ENCODE measurements around the gene ADAT1. TPM values are rescaled to one million over a fixed set of nuclear protein-coding genes. Genes with fewer than 3 reads are reported as not detected.
"Not testable (repeated sequence)": the region's sequence is repeated elsewhere in the genome, so short reads cannot be mapped to it uniquely, and the experiment has no call there.

Gene ADAT1
- polyA plus RNA-seq, 1 of the 3 experiments (the other 2 are of a cell fraction): 51.1 TPM

- TF ChIP-seq, protein P1, sequence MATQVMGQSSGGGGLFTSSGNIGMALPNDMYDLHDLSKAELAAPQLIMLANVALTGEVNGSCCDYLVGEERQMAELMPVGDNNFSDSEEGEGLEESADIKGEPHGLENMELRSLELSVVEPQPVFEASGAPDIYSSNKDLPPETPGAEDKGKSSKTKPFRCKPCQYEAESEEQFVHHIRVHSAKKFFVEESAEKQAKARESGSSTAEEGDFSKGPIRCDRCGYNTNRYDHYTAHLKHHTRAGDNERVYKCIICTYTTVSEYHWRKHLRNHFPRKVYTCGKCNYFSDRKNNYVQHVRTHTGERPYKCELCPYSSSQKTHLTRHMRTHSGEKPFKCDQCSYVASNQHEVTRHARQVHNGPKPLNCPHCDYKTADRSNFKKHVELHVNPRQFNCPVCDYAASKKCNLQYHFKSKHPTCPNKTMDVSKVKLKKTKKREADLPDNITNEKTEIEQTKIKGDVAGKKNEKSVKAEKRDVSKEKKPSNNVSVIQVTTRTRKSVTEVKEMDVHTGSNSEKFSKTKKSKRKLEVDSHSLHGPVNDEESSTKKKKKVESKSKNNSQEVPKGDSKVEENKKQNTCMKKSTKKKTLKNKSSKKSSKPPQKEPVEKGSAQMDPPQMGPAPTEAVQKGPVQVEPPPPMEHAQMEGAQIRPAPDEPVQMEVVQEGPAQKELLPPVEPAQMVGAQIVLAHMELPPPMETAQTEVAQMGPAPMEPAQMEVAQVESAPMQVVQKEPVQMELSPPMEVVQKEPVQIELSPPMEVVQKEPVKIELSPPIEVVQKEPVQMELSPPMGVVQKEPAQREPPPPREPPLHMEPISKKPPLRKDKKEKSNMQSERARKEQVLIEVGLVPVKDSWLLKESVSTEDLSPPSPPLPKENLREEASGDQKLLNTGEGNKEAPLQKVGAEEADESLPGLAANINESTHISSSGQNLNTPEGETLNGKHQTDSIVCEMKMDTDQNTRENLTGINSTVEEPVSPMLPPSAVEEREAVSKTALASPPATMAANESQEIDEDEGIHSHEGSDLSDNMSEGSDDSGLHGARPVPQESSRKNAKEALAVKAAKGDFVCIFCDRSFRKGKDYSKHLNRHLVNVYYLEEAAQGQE (IDR thresholded peaks at IDR 0.05; ENCODE audit: low read depth, low read length): no peak
- 0 out of 2 replicates have a peak, but pooled peaks have one; percentile 13 for TF ChIP-seq RCOR1 (IDR thresholded peaks at IDR 0.05; ENCODE audit: low read length)
- TF ChIP-seq SIN3A (IDR thresholded peaks at IDR 0.05; ENCODE audit: borderline replicate concordance, low read depth, low read length): no peak
- TF ChIP-seq ZBTB33 (IDR thresholded peaks at IDR 0.05; ENCODE audit: borderline replicate concordance, low read depth): no peak
- no peak for TF ChIP-seq NFIC (IDR thresholded peaks at IDR 0.05; ENCODE audit: borderline replicate concordance)
- no peak for TF ChIP-seq RXRA (IDR thresholded peaks at IDR 0.05; ENCODE audit: borderline replicate concordance, low read depth)
- TF ChIP-seq, protein P2, sequence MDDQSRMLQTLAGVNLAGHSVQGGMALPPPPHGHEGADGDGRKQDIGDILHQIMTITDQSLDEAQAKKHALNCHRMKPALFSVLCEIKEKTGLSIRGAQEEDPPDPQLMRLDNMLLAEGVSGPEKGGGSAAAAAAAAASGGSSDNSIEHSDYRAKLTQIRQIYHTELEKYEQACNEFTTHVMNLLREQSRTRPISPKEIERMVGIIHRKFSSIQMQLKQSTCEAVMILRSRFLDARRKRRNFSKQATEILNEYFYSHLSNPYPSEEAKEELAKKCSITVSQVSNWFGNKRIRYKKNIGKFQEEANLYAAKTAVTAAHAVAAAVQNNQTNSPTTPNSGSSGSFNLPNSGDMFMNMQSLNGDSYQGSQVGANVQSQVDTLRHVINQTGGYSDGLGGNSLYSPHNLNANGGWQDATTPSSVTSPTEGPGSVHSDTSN (IDR thresholded peaks at IDR 0.05): peak; percentile 1; the same call in 1 of the 2 replicates
Observed at GRCh38 chr16:75593825-75594820, 29.0 kb downstream of the ADAT1 start (continued).

DNA sequence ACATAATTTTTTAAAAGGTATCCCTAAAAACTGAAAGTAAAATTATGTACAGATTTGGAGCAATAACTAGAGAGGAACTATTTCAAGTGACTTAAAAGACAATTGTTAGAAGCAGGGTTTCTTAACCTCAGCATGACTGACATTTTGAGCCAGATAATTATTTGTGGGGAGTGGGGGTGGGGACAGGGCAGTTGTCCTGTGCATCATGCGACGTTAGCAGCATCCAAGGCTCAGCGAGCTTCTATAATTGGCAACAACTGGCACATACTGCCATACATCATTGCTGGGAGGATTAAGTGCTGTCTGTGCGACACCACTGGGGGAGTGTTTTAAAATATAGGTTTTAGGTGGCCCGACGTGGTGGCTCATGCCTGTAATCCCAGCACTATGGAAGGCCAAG lies 29.8 kb downstream of the ADAT1 start:
- CTCF ChIA-PET: interaction anchor here (1.3 kb wide), 1 partner anchor 148 kb away, joined by 3 read pairs; no protein-coding TSS in a partner anchor
- DNase-seq: no peak
- Histone ChIP-seq H2AFZ (ENCODE audit: low read depth) (no peak overlapping the region), H3K9me3 (no peaks in the 10 kb centered on the region), H3K4me1 (ENCODE audit: control insufficient read depth in 1 of 2, insufficient read depth in 2 of 2, low read depth in 1 of 2, low read length in 1 of 2) (peaks cover 22 to 27% of the 10 kb centered on the region in 2 experiments), H3K4me3 (ENCODE audit: low read depth in 2 of 2, low read length in 1 of 2) (no peak overlapping the region), H3K36me3 (replicated peaks in 1 of 2; ENCODE audit: control insufficient read depth in 1 of 2, insufficient read depth in 2 of 2, low read length in 1 of 2) (peaks cover 9 to 17% of the 10 kb centered on the region in 2 experiments), H3K9me2 (no peaks in the 10 kb centered on the region), H4K20me1 (ENCODE audit: insufficient read depth) (no peaks in the 10 kb centered on the region), H3K4me2 (no peak overlapping the region), H3F3A (replicated peaks; ENCODE audit: insufficient read depth) (peaks cover 7% of the 10 kb centered on the region), H3K79me2 (ENCODE audit: insufficient read depth) (no peaks in the 10 kb centered on the region), H3K9ac (no peak overlapping the region), H3K27me3 (ENCODE audit: insufficient read depth) (no peaks in the 10 kb centered on the region), H3K27ac (ENCODE audit: low read depth in 2 of 2, low read length in 1 of 2) (no peak overlapping the region)
- TF ChIP-seq NFIC (IDR thresholded peaks at IDR 0.05; ENCODE audit: borderline replicate concordance) (no peak), EZH2phosphoT487 (IDR thresholded peaks at IDR 0.05; ENCODE audit: borderline replicate concordance, low read depth) (no peak), ELF1 (IDR thresholded peaks at IDR 0.05) (no peak), SIN3A (IDR thresholded peaks at IDR 0.05; ENCODE audit: borderline replicate concordance, low read depth, low read length) (no peak), JUND (IDR thresholded peaks at IDR 0.05) (no peak), FOSL2 (IDR thresholded peaks at IDR 0.05; ENCODE audit: borderline replicate concordance, low read depth) (no peak), RFX5 (IDR thresholded peaks at IDR 0.05; ENCODE audit: low read length) (no peak), CHD2 (IDR thresholded peaks at IDR 0.05; ENCODE audit: low read length, partially characterized antibody) (no peak)
- POLR2A ChIA-PET: interaction anchor here (0.7 kb wide), 1 partner anchor 90 kb away, joined by 3 read pairs; no protein-coding TSS in a partner anchor
- 99% methylated on average over 6 of the region's 6 CpGs for WGBS (ENCODE audit: low lambda C conversion rate)

- not testable (repeated sequence) for H3K4me3 ChIP-seq (ENCODE audit: low read depth in 2 of 2, low read length in 1 of 2); H3K36me3 ChIP-seq (replicated peaks in 1 of 2; ENCODE audit: control insufficient read depth in 1 of 2, insufficient read depth in 2 of 2, low read length in 1 of 2); H3K79me2 ChIP-seq (ENCODE audit: insufficient read depth); H3K9ac ChIP-seq; H3K9me2 ChIP-seq; H3F3A ChIP-seq (replicated peaks; ENCODE audit: insufficient read depth); H4K20me1 ChIP-seq (ENCODE audit: insufficient read depth); DNase-seq; H2AFZ ChIP-seq (ENCODE audit: low read depth); H3K27me3 ChIP-seq (ENCODE audit: insufficient read depth); H3K4me2 ChIP-seq; H3K9me3 ChIP-seq
- peak overlapping the region in 1 of 2 experiments; percentile 82; a peak in 2 of 4 replicates for H3K27ac ChIP-seq (ENCODE audit: low read depth in 2 of 2, low read length in 1 of 2)
- ChIA-PET POLR2A (interaction anchor here (0.6 kb wide), 1 partner anchor 15 kb away, joined by 3 read pairs; no protein-coding TSS in a partner anchor), CTCF (interaction anchor here (1.0 to 1.8 kb wide), 4 partner anchors 12 to 161 kb away, joined by 3 to 7 read pairs (median 4); no protein-coding TSS in a partner anchor)
- WGBS (ENCODE audit: low lambda C conversion rate): 69% methylated on average over 8 of the region's 9 CpGs
- H3K4me1 ChIP-seq (ENCODE audit: control insufficient read depth in 1 of 2, insufficient read depth in 2 of 2, low read depth in 1 of 2, low read length in 1 of 2): peaks cover 22 to 27% of the 10 kb centered on the region in 2 experiments
Observed at GRCh38 chr16:75591927-75592326, 31.2 kb downstream of the ADAT1 start.
